ENCODE data around the gene GFPT2.
A peak's percentile ranks its signal among the peaks of the same experiment; 100 is the strongest.

DNA sequence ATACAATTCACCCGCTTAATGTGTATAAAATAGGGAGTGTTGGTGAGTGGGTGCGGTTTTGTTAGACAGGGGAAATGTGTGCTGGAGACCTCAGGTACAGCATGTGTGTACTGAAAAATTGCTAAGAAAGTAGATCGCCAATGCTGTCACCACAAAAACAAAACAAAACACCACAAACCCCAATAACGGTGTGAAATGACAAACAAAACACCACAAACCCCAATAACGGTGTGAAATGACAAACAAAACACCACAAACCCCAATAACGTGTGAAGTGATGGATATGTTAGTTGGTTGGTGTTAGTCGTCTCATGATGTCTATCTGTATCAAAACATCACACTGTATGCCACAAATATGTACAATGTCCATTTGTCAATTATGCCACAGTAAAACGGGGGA lies 14.2 kb upstream of the GFPT2 start:
- TF ChIP-seq, protein P1, sequence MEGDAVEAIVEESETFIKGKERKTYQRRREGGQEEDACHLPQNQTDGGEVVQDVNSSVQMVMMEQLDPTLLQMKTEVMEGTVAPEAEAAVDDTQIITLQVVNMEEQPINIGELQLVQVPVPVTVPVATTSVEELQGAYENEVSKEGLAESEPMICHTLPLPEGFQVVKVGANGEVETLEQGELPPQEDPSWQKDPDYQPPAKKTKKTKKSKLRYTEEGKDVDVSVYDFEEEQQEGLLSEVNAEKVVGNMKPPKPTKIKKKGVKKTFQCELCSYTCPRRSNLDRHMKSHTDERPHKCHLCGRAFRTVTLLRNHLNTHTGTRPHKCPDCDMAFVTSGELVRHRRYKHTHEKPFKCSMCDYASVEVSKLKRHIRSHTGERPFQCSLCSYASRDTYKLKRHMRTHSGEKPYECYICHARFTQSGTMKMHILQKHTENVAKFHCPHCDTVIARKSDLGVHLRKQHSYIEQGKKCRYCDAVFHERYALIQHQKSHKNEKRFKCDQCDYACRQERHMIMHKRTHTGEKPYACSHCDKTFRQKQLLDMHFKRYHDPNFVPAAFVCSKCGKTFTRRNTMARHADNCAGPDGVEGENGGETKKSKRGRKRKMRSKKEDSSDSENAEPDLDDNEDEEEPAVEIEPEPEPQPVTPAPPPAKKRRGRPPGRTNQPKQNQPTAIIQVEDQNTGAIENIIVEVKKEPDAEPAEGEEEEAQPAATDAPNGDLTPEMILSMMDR (IDR thresholded peaks at IDR 0.05 in 2 of 3, conservative IDR thresholded peaks at IDR 0.05 in 1 of 3; ENCODE audit: control insufficient read depth in 2 of 3, extremely low read depth in 1 of 3, insufficient read depth in 1 of 3, low read depth in 3 of 3, low read length in 3 of 3) = no peak
- TF ChIP-seq, protein P2, sequence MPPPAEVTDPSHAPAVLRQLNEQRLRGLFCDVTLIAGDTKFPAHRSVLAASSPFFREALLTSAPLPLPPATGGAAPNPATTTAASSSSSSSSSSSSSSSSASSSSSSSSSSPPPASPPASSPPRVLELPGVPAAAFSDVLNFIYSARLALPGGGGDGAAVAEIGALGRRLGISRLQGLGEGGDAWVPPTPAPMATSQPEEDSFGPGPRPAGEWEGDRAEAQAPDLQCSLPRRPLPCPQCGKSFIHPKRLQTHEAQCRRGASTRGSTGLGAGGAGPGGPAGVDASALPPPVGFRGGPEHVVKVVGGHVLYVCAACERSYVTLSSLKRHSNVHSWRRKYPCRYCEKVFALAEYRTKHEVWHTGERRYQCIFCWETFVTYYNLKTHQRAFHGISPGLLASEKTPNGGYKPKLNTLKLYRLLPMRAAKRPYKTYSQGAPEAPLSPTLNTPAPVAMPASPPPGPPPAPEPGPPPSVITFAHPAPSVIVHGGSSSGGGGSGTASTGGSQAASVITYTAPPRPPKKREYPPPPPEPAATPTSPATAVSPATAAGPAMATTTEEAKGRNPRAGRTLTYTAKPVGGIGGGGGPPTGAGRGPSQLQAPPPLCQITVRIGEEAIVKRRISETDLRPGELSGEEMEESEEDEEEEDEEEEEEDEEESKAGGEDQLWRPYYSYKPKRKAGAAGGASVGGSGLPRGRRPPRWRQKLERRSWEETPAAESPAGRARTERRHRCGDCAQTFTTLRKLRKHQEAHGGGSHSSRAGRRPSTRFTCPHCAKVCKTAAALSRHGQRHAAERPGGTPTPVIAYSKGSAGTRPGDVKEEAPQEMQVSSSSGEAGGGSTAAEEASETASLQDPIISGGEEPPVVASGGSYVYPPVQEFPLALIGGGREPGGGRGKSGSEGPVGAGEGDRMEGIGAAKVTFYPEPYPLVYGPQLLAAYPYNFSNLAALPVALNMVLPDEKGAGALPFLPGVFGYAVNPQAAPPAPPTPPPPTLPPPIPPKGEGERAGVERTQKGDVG (CRISPR knock-in tag; IDR thresholded peaks at IDR 0.05) = no peak
- TF ChIP-seq, protein P3, sequence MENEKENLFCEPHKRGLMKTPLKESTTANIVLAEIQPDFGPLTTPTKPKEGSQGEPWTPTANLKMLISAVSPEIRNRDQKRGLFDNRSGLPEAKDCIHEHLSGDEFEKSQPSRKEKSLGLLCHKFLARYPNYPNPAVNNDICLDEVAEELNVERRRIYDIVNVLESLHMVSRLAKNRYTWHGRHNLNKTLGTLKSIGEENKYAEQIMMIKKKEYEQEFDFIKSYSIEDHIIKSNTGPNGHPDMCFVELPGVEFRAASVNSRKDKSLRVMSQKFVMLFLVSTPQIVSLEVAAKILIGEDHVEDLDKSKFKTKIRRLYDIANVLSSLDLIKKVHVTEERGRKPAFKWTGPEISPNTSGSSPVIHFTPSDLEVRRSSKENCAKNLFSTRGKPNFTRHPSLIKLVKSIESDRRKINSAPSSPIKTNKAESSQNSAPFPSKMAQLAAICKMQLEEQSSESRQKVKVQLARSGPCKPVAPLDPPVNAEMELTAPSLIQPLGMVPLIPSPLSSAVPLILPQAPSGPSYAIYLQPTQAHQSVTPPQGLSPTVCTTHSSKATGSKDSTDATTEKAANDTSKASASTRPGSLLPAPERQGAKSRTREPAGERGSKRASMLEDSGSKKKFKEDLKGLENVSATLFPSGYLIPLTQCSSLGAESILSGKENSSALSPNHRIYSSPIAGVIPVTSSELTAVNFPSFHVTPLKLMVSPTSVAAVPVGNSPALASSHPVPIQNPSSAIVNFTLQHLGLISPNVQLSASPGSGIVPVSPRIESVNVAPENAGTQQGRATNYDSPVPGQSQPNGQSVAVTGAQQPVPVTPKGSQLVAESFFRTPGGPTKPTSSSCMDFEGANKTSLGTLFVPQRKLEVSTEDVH (IDR thresholded peaks at IDR 0.05; ENCODE audit: low read depth, partially characterized antibody) = no peak
- TF ChIP-seq HDAC6 (IDR thresholded peaks at IDR 0.05; ENCODE audit: unreplicated experiment) = no peak
- TF ChIP-seq ESRRA (IDR thresholded peaks at IDR 0.05; ENCODE audit: low read length) = no peak
- TF ChIP-seq BCL11A (IDR thresholded peaks at IDR 0.05; ENCODE audit: low read depth, low read length) = 0 out of 2 replicates have a peak, but pooled peaks have one; percentile 8

Measured in GM12878 (cell line).